ENCODE data around the gene XYLB.

- TF ChIP-seq POLR2A (IDR thresholded peaks at IDR 0.05; ENCODE audit: low read depth, low read length): no peak
- no peak for TF ChIP-seq TAF1 (IDR thresholded peaks at IDR 0.05; ENCODE audit: borderline replicate concordance, low read depth, low read length)
- TF ChIP-seq POLR2AphosphoS5 (IDR thresholded peaks at IDR 0.05; ENCODE audit: low read depth, low read length): no peak
Observed at GRCh38 chr3:38316356-38317191, 30.0 kb upstream of the XYLB start.

All from GM12892 (cell line).